ENCODE measurements around the gene SETD5. TPM values are rescaled to one million over a fixed set of nuclear protein-coding genes. Genes with fewer than 3 reads are reported as not detected.
A peak's percentile ranks its signal among the peaks of the same experiment; 100 is the strongest.

Gene SETD5
- total RNA-seq, 6 experiments from 2014 or later = 62.0 to 74.6 (median 67.4) TPM

GRCh38 chr3:9450991-9451390, 53.6 kb downstream of the SETD5 start:
- TF ChIP-seq, protein P1, sequence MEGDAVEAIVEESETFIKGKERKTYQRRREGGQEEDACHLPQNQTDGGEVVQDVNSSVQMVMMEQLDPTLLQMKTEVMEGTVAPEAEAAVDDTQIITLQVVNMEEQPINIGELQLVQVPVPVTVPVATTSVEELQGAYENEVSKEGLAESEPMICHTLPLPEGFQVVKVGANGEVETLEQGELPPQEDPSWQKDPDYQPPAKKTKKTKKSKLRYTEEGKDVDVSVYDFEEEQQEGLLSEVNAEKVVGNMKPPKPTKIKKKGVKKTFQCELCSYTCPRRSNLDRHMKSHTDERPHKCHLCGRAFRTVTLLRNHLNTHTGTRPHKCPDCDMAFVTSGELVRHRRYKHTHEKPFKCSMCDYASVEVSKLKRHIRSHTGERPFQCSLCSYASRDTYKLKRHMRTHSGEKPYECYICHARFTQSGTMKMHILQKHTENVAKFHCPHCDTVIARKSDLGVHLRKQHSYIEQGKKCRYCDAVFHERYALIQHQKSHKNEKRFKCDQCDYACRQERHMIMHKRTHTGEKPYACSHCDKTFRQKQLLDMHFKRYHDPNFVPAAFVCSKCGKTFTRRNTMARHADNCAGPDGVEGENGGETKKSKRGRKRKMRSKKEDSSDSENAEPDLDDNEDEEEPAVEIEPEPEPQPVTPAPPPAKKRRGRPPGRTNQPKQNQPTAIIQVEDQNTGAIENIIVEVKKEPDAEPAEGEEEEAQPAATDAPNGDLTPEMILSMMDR (IDR thresholded peaks at IDR 0.05) = no peak
- DNase-seq = no peak
- H3K4me3 Mint-ChIP-seq = no peak overlapping the region
- no peaks in the 10 kb centered on the region for H3K27me3 Mint-ChIP-seq (ENCODE audit: insufficient read depth)
- H3K36me3 Mint-ChIP-seq (ENCODE audit: low read depth) = peaks cover 52% of the 10 kb centered on the region
- no peak overlapping the region for H3K27ac Mint-ChIP-seq
- no peaks in the 10 kb centered on the region for H3K9me3 Mint-ChIP-seq
- peaks cover 15% of the 10 kb centered on the region for H3K4me1 Mint-ChIP-seq (ENCODE audit: low read depth)

DNA sequence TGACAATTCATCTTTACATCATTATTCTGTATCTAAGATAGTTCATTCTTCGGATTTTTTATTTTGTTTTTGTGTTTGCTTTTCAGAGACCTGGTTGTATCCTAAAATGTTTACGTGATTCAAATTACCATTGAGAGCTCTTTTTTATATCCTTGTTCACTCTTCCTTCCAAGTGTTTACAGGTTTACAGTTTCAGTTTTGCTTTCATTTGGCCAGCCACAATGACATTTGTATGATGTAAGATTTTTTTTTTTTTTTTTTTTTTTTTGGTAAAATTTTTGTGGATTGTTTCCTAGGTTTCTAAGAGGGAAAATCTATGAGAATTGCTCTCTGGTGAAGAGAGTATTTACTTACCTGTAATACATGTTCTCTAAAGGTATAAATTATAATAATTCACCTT, 55.0 kb downstream of the SETD5 start:
- DNase-seq = no peak
- no peak overlapping the region for H3K4me3 Mint-ChIP-seq
- peaks cover 42% of the 10 kb centered on the region for H3K36me3 Mint-ChIP-seq (ENCODE audit: low read depth)
- peaks cover 15% of the 10 kb centered on the region for H3K4me1 Mint-ChIP-seq (ENCODE audit: low read depth)
- TF ChIP-seq, protein P1 (IDR thresholded peaks at IDR 0.05) = no peak
- no peaks in the 10 kb centered on the region for H3K27me3 Mint-ChIP-seq (ENCODE audit: insufficient read depth)
- no peaks in the 10 kb centered on the region for H3K9me3 Mint-ChIP-seq
- H3K27ac Mint-ChIP-seq = peak overlapping the region; percentile 28; the same call in 1 of the 2 replicates

GRCh38 chr3:9455596-9456131, 58.2 kb downstream of the SETD5 start:
- Mint-ChIP-seq H3K9me3 (no peaks in the 10 kb centered on the region), H3K27ac (no peak overlapping the region), H3K4me3 (no peak overlapping the region), H3K36me3 (ENCODE audit: low read depth) (peaks cover 27% of the 10 kb centered on the region), H3K27me3 (ENCODE audit: insufficient read depth) (no peaks in the 10 kb centered on the region), H3K4me1 (ENCODE audit: low read depth) (no peaks in the 10 kb centered on the region)
- TF ChIP-seq, protein P1 (IDR thresholded peaks at IDR 0.05) = no peak
- no peak for DNase-seq

GRCh38 chr3:9467451-9467850, 70.0 kb downstream of the SETD5 start:
- Mint-ChIP-seq H3K27me3 (ENCODE audit: insufficient read depth) (peaks cover 2% of the 10 kb centered on the region), H3K4me1 (ENCODE audit: low read depth) (peaks cover 22% of the 10 kb centered on the region), H3K9me3 (no peaks in the 10 kb centered on the region), H3K27ac (peak overlapping the region; percentile 65), H3K36me3 (ENCODE audit: low read depth) (peaks cover 55% of the 10 kb centered on the region), H3K4me3 (no peak overlapping the region)
- TF ChIP-seq, protein P1 (IDR thresholded peaks at IDR 0.05) = no peak
- no peak for DNase-seq

GRCh38 chr3:9468460-9468859, 71.0 kb downstream of the SETD5 start:
- peak; percentile 11 for DNase-seq
- Mint-ChIP-seq H3K27me3 (ENCODE audit: insufficient read depth) (peaks cover 2% of the 10 kb centered on the region), H3K36me3 (ENCODE audit: low read depth) (peaks cover 63% of the 10 kb centered on the region), H3K4me1 (ENCODE audit: low read depth) (peaks cover 22% of the 10 kb centered on the region), H3K4me3 (no peak overlapping the region; the same call in 1 of the 2 replicates), H3K9me3 (no peaks in the 10 kb centered on the region), H3K27ac (peak overlapping the region; percentile 64)
- TF ChIP-seq, protein P1 (IDR thresholded peaks at IDR 0.05) = no peak
